HG03460 (cell line): ENCODE results near the gene SLC7A7.
"Not testable (repeated sequence)": the region's sequence is repeated elsewhere in the genome, so short reads cannot be mapped to it uniquely, and the experiment has no call there.

Experiments used
- ATAC-seq: cut with Tn5 transposase; IDR thresholded peaks from one replicate; pipeline ENCODE4 v1.9.1; 2021; ENCODE audit not compliant: unreplicated experiment

Gene SLC7A7

DNA sequence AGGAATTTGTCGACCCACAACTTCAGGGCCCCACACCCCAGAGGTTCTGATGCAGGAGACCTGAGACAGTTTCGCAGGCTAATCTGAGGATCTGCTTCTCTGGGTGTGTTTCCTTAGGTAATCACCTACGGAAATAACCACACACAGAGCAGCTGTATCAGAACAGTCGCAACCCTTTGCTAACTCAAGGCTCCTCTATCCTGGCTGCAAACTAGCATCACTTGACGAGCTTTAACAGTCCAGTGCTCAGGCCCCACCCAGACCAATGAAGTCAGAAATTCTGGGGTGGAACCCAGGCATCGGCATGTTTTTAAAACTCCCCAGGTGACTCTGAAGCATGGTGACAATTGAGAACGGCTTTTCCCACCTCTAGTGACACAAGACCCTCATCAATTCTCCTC is 20.7 kb downstream of the SLC7A7 start:
- no peak for ATAC-seq

DNA sequence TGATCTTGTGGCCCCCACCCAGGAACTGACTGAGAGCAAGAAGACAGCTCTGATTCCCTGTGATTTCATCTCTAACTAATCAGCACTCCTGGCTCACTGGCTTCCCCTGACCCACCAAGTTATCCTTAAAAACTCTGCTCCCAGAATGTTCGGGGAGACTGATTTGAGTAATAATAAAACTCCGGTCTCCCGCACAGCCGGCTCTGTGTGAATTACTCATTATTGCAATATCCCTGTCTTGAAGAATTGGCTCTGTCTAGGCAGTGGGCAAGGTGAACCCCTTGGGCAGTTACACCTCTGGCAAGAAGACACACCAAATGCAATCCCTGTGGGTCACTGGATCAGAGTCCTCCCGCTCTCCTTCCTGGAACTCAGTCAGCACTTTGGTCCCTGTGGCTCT is 21.3 kb downstream of the SLC7A7 start:
- no peak for ATAC-seq

DNA sequence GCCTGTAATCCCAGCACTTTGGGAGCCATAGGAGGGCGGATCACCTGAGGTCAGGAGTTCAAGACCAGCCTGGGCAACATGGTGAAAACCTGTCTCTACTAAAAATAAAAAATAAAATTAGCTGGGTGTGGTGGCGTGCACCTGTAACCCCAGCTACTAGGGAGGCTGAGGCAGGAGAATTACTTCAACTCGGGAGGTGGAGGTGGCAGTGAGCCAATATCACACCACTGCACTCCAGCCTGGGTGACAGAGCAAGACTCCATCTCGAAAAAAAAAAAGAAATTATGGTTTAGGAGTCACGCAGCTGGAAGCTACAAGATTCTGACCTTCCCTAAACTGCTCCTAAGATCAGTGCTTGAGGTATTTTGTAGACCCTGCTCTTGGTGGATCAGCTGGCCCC is 21.7 kb downstream of the SLC7A7 start:
- ATAC-seq, result not testable (repeated sequence)

DNA sequence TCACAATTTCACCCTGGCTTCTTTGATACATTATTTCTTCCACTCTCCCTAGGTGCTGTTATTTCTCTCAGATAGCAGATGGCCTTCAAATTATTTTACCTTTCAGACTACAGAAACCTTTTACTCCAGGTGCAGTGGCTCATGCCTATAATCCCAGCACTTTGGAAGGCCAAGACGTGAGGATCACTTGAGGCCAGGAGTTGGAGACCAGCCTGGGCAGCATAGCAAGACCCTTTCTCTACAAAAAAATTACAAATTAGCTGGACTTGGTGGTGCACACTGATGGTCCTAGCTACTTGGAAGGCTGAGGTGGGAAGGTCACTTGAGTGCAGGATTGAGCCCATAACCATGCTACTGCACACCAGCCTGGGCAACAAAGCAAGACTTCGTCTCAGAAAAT is 23.1 kb downstream of the SLC7A7 start:
- no peak for ATAC-seq

DNA sequence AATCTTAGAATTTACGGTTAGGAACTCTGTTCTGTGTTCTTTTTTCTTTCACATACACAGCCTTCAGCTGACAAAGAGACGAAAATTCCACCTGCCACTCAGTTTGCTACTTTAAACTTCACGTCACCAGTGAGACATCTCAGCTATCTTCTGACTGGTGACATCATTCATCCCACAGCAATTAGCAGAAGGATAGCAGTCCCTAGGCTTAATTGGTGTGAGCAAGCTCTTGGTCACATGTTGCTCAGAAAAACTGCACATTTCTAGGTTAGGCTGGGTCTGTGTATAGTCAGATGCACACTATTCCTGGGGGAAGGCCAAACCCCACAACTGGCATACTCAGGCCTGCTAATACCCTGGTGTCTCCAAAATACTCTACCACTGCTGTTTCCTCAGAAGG is 23.9 kb downstream of the SLC7A7 start:
- no peak for ATAC-seq

DNA sequence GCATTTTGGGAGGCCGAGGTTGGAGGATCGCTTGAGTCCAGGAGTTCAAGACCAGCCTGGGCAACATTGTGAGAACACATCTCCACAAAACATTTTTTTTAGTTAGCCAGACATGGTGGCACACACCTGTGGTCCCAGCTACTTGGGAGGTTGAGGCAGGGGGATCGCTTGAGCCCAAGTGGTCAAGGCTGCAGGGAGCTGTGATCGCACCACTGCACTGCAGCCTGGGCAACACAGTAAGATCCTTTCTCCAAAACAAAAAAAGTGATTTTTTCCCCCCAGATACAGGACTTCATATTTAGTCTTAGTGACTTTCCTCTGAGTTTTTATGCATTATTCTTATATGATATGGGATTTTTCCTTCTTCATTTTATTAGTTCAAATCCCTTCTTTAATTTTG is 28.6 kb downstream of the SLC7A7 start:
- ATAC-seq, result no peak

DNA sequence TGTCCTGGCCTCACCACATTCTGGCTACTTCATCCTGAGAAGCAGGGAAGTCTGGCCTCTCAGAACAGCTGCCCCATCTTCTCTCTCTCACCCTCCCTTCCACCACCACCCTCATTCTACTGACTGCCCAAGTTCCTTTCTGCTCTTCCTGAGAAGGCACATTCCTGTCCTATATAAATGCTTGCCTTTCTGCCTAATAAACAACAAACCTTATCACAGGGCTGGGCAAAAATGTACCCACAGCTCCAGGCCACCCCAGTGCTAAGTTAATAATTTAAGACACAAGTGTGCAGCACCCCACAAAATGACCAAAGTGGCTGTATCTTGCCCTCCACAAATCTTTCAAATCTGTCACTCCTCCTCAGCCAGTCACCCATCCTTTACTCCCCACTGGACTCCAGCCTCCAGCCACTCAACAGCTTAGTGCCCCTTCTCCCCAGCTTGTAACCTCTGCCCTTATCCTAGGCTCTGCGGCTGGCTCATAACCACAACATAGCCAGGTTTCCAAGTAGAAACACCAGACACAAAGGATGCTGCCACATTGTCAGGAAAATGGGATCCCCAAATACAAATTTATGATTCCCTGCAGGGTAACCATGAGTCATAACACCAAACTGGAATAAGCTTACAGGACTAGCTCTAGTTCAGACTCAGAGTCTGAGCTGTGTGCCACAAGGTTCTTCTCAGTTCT is 33.8 kb downstream of the SLC7A7 start:
- no peak for ATAC-seq

DNA sequence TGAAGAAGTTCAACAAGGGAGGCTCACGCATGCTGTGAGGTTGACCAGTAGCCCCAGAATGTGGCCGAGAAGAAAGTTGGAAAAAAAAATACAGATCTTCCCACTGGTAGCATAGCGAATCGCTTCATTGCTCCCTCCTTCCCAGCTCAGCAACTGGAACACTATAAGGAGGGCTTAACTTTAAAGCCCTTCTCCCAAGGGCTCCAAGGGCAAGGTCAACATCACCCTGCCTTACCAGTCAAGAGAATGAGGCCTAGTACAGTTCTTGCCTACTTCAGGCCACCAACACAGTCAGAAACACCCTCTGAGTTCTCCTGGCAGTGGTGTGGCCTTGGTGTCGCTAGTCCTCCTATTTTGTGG is 34.3 kb downstream of the SLC7A7 start:
- ATAC-seq, result no peak

DNA sequence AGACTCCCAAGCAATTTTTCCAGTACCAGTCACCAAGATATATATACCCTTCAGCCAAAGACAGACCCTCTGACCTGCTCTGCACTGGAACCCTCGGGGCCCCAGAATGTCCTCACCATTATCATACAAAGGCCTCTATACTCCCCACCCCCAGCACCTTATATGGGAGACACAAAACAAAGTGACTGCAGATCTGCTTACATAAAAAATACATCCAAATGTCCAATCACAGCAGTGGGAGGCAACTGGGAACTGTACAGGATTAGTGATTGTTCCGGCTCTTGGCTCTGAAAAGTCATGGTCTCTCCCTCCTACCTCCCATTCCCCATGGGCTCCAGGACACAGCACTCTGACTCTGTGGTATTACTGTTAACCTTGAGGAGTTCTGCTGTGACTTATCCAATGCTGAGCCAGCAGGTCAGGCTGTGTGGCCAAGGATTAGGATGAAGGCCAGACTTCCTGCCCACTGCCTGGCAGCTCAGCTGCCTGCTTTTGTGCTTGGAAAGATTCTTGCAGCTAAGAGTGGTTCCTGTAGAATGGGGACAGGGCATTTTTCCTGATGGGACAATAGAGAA is 35.0 kb downstream of the SLC7A7 start:
- no peak for ATAC-seq

DNA sequence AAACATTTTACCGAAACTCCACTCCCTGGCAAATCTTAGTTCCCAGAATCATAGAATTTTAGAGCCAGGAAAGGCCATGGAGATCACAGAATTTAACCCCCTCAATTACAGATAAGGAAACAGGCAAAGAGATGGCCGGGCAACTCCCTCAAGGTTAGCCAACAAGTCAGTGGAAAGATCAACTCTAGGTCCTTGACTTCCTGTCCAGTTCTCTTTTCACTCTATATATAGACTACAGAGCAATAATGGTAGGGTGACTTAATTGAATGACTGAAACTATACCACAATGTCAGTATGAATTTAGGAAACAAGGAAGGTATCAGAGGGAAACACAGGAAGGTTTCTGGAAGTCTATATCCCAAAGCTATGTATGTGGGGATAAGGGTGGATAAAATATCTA is 37.2 kb downstream of the SLC7A7 start:
- no peak for ATAC-seq

DNA sequence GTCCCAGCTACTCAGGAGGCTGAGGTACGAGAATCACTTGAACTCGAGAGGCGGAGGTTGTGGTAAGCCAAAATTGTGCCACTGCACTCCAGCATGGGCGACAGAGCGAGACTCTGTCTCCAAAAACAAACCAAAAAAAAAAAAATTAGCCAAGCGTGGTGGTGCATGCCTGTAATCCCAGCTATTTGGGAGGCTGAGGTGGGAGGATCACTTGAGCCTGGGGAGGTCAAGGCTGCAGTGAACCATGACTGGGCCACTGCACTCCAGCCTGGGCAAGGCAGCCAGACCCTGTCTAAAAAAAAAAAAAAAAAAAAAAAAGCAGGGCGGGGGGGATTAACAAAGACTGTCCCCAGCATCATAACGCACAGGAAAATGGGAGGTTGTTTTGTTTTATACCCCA is 38.4 kb downstream of the SLC7A7 start:
- ATAC-seq, result not testable (repeated sequence)

DNA sequence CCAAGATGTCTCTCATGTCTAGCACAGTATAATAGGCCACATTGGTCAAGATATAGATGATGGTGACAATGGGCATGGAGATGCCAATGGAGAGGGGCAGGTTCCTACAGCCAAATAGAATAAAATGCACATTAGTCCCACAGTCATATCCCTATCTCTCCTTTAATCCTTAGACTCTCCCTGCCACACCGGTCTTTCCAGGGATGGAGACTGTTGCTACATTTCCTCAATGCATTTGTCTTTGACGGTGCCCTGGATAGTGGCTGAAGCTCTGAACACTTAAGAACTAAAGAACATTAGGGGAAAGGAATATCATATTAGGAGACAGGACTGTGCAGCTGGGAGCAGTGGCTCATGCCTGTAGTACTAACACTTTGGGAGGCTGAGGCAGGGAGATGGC is 39.0 kb downstream of the SLC7A7 start:
- ATAC-seq, result no peak

DNA sequence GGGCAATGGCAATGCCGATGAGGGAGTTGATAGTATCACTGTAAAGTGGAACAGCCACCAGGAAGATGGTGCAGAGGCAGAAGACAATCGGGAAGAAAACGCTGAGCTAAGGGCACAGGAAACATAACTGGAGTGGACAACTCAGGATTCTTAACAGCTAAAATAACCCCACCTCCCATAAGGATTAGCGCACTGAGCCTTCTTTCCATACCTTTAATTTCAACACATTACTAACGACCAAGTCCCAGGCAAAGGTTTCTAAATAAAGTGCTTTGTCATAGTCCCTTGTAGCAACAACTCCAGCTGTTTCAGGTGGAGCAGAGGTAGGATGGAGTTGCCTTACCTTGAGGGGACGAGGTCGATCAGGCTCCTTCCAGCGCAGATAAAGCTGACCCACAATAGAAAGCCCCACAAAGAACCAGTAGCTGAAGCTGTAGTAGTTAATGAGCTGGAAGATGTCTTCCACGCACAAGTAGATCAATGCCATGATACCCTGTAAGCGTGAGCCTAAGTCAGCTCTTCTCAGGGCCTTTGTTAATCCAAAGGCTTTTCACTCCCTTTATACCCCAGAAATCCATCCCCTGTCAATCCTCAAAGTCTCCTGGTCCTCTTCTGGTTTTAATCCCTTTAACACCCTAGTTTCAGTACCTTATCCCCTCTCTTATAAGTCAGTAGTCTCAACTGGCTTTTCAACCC is 41.1 kb downstream of the SLC7A7 start:
- no peak for ATAC-seq

DNA sequence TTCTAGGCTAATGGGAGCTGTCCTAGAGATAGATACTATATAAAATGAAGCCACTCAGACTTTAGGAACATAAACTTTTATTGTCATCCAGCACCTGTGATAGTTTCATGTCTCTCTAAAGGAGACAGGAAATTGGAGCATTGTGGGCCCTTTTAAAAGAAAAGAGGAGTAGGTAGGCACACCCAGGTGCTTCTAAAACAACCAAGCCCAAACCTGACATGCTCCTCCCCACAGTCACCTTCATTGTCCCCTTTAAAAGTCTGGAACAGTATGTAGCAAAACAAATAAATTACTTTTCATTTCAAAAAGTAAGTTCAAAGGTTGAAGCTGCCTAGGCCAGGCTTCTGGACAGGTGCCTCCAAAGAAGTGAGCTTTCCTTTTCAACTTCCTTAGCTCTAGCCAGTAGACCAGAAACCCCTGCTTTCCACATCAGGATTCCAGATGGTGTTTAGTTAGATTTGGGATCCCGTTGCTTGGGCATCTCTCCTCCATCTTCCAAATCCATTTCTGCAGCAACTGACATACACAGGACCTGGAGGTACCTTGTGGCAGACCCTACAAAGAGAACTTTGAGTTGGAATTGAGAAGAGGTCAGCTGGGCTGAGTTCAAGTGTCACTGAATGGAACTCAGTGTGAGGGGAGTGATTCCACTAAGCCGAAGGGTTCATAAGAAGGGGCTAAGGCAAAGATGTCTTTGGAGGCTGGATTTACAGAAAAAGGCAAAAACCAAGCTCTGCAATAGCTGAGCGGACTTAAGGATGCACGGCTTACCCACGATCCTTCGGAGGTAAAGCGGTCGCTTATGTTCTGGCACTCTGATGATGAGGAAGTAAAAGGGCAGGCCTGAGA is 41.8 kb downstream of the SLC7A7 start:
- no peak for ATAC-seq

DNA sequence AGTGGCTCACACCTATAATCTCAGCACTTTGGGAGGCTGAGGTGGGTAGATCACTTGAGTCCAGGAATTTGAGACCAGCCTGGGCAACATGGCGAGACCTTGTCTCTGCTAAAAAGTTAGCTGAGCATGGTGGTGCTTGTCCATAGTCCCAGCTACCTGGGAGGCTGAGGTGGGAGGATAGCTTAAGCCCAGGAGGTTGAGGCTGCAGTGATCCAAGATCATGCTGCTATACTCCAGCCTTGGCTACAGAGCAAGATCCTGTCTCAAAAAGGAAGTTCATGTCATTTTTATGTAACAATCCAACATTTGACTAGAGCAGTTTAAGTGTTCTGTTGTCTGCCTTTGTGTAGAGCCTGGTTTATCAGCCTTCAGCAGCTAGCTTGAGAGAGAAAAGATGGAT is 42.5 kb downstream of the SLC7A7 start:
- ATAC-seq, result no peak

DNA sequence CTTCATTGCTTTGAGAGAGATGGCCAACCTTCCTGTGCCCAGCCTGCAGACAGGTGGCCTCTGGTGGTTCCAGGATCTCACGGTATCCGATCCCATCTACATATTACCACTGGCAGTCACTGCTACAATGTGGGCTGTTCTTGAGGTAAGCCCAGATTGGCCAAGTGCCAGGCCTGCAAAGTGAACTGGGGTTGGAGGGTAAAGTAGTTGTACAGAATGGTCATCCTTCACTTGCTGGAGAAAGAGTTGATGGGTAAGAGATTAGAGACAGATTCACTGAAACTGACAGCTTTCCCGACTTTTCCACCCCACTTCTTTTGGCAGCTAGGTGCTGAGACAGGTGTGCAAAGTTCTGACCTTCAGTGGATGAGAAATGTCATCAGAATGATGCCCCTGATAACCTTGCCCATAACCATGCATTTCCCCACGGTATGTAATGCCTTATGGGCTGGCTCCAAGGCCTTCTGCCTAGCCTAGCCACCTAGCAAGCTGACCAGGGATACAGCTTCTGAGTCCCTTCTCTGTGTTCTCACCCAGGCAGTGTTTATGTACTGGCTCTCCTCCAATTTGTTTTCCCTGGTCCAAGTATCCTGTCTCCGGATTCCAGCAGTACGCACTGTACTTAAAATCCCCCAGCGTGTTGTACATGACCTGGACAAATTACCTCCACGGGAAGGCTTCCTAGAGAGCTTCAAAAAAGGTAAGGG is 44.6 kb downstream of the SLC7A7 start:
- ATAC-seq, result no peak

DNA sequence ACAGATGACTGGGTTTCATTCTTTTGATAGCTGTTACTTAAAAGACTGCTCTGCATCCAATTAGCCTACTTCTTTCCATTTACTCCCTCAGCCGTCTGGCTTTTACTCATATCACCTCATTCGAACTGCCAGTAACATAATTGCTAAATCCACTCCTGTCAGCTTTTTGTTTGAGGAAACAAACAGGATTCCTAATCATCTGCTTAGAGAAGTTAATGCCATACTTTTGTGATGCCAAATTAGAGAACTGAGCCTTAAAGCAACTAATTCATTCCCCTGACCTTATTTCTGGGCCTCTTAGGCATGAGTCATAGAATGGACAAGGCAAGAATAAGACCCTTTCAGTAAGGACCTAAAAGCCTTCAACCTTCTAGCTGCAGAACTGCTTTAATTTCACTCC is 45.9 kb downstream of the SLC7A7 start:
- ATAC-seq, result no peak

DNA sequence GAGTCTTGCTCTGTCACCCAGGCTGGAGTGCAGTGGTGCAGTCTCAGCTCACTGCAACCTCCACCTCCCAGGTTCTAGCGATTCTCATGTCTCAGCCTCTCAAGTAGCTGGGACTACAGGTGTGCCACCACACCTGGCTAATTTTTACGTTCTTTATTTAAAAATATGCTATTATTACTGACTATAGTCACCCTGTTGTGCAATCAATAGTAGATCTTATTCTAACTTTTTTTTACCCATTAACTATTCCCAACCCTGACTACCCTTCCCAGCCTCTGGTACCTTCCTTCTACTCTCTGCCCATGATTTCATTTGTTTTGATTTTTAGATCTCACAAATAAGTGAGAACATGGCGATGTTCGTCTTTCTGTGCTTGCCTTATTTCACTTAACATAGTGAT is 46.3 kb downstream of the SLC7A7 start:
- ATAC-seq, result no peak

DNA sequence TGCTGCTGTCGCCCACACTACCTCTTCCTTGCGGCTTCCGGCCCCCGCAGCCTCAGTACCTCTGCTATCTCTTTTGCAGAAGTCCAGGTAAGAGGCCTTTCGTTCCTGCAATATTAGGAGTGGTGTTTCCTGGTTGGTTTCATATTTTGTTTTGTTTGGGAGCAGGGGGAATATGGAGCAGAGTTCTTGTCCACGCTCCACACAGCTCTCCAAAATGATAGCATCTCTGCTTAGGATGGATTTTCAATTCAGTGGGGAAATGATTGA is 48.0 kb downstream of the SLC7A7 start:
- no peak for ATAC-seq

DNA sequence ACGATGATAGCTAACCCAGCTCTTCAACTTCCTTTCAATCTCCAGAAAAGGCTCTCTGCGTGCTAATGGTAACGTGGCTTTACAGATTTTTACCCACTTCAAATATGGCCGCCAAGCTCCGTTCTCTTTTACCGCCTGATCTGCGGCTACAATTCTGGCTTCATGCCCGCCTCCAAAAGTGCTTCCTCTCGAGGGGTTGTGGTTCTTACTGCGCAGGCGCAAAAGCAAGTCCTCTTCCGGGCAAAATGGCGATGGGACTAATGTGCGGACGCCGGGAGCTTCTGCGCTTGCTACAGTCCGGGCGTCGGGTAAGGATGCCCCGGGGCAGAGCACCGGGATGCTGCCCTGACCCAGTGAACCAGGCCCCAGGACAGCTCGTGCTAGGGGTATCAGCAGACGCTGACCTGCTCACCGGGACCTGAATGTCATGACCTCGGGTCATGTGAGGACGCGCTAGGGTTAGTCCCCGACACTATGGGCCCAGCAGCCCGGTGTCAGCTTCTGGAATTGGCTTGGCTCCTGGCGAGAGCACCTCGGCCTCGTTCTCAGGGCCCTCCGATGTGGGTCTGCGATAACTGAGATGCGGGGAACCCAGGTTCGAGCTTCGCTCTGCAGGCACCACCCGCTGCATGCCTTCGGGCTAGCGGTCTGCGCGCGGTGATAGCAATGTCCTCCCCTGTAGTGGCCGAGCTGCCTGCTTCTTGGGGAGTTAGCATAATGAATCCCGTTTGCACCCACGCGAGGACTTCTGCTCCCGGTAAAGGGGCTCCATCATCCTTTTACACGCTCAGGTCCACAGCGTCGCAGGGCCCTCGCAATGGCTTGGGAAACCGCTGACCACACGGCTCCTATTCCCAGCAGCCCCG is 48.5 kb downstream of the SLC7A7 start, which contains the start of gene OXA1L:
Gene OXA1L (plus strand): TSS at position 232 of the 866 bp plus-strand sequence. CDS start 14 bp downstream, at position 246.
- peak; percentile 79 for ATAC-seq
